WTC11 (cell line): ENCODE measurements around the gene RAPGEF1. TPM values are rescaled to one million over a fixed set of nuclear protein-coding genes. Genes with fewer than 3 reads are reported as not detected.

Experiments
- ATAC-seq: fragments of 200-7000 bp; cut with Tn5 transposase; 2 replicates; pipeline ENCODE4 v1.10.0; 2021; ENCODE audit warnings: mild to moderate bottlenecking, moderate library complexity
- CTCF ChIA-PET: fragments of 300-600 bp; sonication (Branson Sonifier 250); formaldehyde crosslinking; loops from one replicate; lab custom pipeline; 2021; ENCODE audit warnings: antibody characterized with exemption; lab: Charles Lee
- POLR2A ChIA-PET: fragments of 350-600 bp; sonication (Branson Sonifier 250); formaldehyde crosslinking; loops from one replicate; lab custom pipeline; 2021; ENCODE audit warnings: antibody characterized with exemption; lab: Charles Lee
- DNase-seq: peaks from one replicate; pipeline ENCODE4 v3.0.0; 2021; ENCODE audit warnings: low spot score
- H3K27ac Mint-ChIP-seq: 2 replicates; pipeline ENCODE4 v1.8.0; 2021; ENCODE audit warnings: mixed read lengths
- H3K27me3 Mint-ChIP-seq: 2 replicates; pipeline ENCODE4 v1.8.0; 2021; ENCODE audit warnings: low read depth, mild to moderate bottlenecking, moderate library complexity, mixed read lengths
- H3K36me3 Mint-ChIP-seq: 2 replicates; pipeline ENCODE4 v1.8.0; 2021; ENCODE audit warnings: mixed read lengths
- H3K4me1 Mint-ChIP-seq: 2 replicates; pipeline ENCODE4 v1.8.0; 2022; ENCODE audit warnings: mixed read lengths
- H3K4me3 Mint-ChIP-seq: 2 replicates; pipeline ENCODE4 v1.8.0; 2021; ENCODE audit warnings: mild to moderate bottlenecking, moderate library complexity, mixed read lengths
- H3K9me3 Mint-ChIP-seq: 2 replicates; pipeline ENCODE4 v1.8.0; 2021; ENCODE audit warnings: mixed read lengths
- AFF4 ChIP-seq: sonication (generic); formaldehyde crosslinking; IDR thresholded peaks from 2 replicates; pipeline ENCODE4 v1.8.1; 2023; ENCODE audit warnings: mild to moderate bottlenecking, missing genetic modification reagents, borderline replicate concordance
- ATF1 ChIP-seq: sonication (generic); formaldehyde crosslinking; IDR thresholded peaks from 2 replicates; pipeline ENCODE4 v1.8.1; 2023; ENCODE audit warnings: mild to moderate bottlenecking, moderate library complexity, missing genetic modification reagents
- GABPB1 ChIP-seq: sonication (generic); formaldehyde crosslinking; IDR thresholded peaks from 2 replicates; pipeline ENCODE4 v1.8.1; 2023; ENCODE audit warnings: mild to moderate bottlenecking, missing genetic modification reagents
- IRF2 ChIP-seq: sonication (generic); formaldehyde crosslinking; IDR thresholded peaks from 2 replicates; pipeline ENCODE4 v1.8.0; 2022; ENCODE audit warnings: low read depth, missing genetic modification reagents, borderline replicate concordance
- NR1H2 ChIP-seq: sonication (generic); formaldehyde crosslinking; IDR thresholded peaks from 2 replicates; pipeline ENCODE4 v1.9.0; 2021; ENCODE audit warnings: mild to moderate bottlenecking, moderate library complexity, missing genetic modification reagents
- SP1 ChIP-seq: sonication (generic); formaldehyde crosslinking; conservative IDR thresholded peaks from 2 replicates; pipeline ENCODE4 v1.8.1; 2022; ENCODE audit warnings: missing genetic modification reagents
- TEAD1 ChIP-seq: sonication (generic); formaldehyde crosslinking; IDR thresholded peaks from 2 replicates; pipeline ENCODE4 v1.8.0; 2022; ENCODE audit warnings: mild to moderate bottlenecking, missing genetic modification reagents
- TEAD4 ChIP-seq: sonication (generic); formaldehyde crosslinking; IDR thresholded peaks from 2 replicates; pipeline ENCODE4 v1.8.0; 2022; ENCODE audit warnings: mild to moderate bottlenecking, missing genetic modification reagents
- TP53 ChIP-seq: sonication (generic); formaldehyde crosslinking; IDR thresholded peaks from 2 replicates; pipeline ENCODE4 v1.8.1; 2023; ENCODE audit warnings: mild to moderate bottlenecking, missing genetic modification reagents
- ZBTB21 ChIP-seq: sonication (generic); formaldehyde crosslinking; IDR thresholded peaks from 2 replicates; pipeline ENCODE4 v1.8.1; 2023; ENCODE audit warnings: mild to moderate bottlenecking, missing genetic modification reagents, borderline replicate concordance
- ZNF219 ChIP-seq: sonication (generic); formaldehyde crosslinking; IDR thresholded peaks from 2 replicates; pipeline ENCODE4 v1.8.0; 2023; ENCODE audit warnings: missing genetic modification reagents, mild to moderate bottlenecking, borderline replicate concordance
- ZNF416 ChIP-seq: fragments of 250-450 bp; sonication (Bioruptor Pico); IDR thresholded peaks from 2 replicates; pipeline ENCODE4 v1.9.0; 2021; ENCODE audit warnings: mild to moderate bottlenecking, inconsistent platforms
- ZNF423 ChIP-seq: fragments of 250-450 bp; sonication (Bioruptor Pico); IDR thresholded peaks from 2 replicates; pipeline ENCODE4 v2.1.2; 2022; ENCODE audit warnings: mild to moderate bottlenecking, moderate library complexity
- ZSCAN18 ChIP-seq: fragments of 250-450 bp; sonication (Bioruptor Pico); IDR thresholded peaks from 2 replicates; pipeline ENCODE4 v2.1.2; 2022; ENCODE audit warnings: mild to moderate bottlenecking, moderate library complexity
- total RNA-seq: library from RNA; stranded (reverse); gene quantifications from 3 replicates; pipeline ENCODE4 v1.2.3, GENCODE V29; 2021
- TF ChIP-seq, protein P1 (sequence below): sonication (generic); formaldehyde crosslinking; conservative IDR thresholded peaks from 2 replicates; pipeline ENCODE4 v1.8.1; 2022; ENCODE audit warnings: mild to moderate bottlenecking, missing genetic modification reagents
- TF ChIP-seq, protein P2 (sequence below): sonication (generic); formaldehyde crosslinking; IDR thresholded peaks from 2 replicates; pipeline ENCODE4 v1.8.1; 2022; ENCODE audit warnings: low read depth, mild to moderate bottlenecking, moderate library complexity, missing genetic modification reagents, borderline replicate concordance
- TF ChIP-seq, protein P3 (sequence below): sonication (generic); formaldehyde crosslinking; IDR thresholded peaks from 2 replicates; pipeline ENCODE4 v1.8.1; 2022; ENCODE audit warnings: mild to moderate bottlenecking, moderate library complexity, missing genetic modification reagents
- TF ChIP-seq, protein P4 (sequence below): sonication (generic); formaldehyde crosslinking; IDR thresholded peaks from 2 replicates; pipeline ENCODE4 v1.8.1; 2022; ENCODE audit warnings: missing genetic modification reagents, borderline replicate concordance

Gene RAPGEF1
- total RNA-seq, 1 experiment from 2014 or later = 66.2 TPM

DNA sequence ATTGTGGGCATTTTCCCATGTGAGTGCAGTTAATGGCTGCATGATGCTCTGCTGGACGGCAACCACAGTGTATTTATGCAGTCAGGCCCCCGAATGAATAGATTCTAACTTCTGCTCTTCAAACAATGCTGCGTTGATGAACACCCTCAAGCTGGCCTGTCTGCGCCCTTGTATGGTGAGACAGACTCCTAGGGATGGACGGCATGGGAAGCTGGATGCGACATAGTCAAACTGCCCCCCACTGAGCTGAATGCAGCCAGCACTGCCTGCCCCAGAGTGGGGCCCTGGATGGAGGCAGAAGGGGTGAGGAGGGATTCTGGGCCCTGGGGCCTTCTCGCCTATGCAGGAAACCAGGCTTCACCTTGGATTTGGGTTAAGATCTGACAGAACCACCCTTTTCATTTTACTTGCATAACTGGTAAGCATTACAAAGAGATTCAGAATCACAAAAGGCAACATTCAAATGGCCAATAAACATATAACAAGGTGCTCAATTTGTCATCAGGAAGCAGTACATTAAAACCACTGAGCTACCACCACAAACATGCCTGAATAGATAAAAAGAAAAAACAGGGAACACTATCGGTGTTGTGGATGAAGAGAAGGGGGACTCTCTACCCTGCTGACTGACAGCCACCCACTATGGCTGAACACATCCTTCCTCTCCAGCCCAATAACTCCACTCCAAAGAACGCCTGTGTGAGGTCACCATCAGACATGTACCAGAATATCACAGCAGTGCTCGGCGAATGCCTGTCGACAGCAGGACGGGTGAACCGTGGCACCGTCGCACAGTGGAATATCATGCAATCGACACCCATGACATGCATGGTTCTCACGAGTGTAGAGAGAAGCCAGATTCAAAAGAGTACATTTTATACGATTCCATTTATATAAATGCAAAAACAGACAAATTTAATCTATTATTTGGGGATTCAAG, 79.1 kb downstream of the RAPGEF1 start:
- TF ChIP-seq, protein P1, sequence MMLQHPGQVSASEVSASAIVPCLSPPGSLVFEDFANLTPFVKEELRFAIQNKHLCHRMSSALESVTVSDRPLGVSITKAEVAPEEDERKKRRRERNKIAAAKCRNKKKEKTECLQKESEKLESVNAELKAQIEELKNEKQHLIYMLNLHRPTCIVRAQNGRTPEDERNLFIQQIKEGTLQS (CRISPR knock-in tag) = no peak
- TF ChIP-seq TEAD1 (CRISPR knock-in tag) = peak; percentile 39; the same call in 1 of the 2 replicates
- TF ChIP-seq, all 79 proteins: peak for 1
- no peak overlapping the region; the same call in 1 of the 2 replicates for H3K4me3 Mint-ChIP-seq
- POLR2A ChIA-PET = no interaction called here
- no peaks in the 10 kb centered on the region for H3K27me3 Mint-ChIP-seq
- H3K4me1 Mint-ChIP-seq = peaks cover 59% of the 10 kb centered on the region
- H3K36me3 Mint-ChIP-seq = peaks cover 21% of the 10 kb centered on the region
- CTCF ChIA-PET = interaction anchor here (0.9 to 1.5 kb wide), 4 partner anchors 19 to 95 kb away, joined by 3 read pairs; no protein-coding TSS in a partner anchor
- H3K27ac Mint-ChIP-seq = peak overlapping the region; percentile 95
- H3K9me3 Mint-ChIP-seq = peaks cover 22% of the 10 kb centered on the region
- ATAC-seq = peak; percentile 81
- peak; percentile 51 for DNase-seq

DNA sequence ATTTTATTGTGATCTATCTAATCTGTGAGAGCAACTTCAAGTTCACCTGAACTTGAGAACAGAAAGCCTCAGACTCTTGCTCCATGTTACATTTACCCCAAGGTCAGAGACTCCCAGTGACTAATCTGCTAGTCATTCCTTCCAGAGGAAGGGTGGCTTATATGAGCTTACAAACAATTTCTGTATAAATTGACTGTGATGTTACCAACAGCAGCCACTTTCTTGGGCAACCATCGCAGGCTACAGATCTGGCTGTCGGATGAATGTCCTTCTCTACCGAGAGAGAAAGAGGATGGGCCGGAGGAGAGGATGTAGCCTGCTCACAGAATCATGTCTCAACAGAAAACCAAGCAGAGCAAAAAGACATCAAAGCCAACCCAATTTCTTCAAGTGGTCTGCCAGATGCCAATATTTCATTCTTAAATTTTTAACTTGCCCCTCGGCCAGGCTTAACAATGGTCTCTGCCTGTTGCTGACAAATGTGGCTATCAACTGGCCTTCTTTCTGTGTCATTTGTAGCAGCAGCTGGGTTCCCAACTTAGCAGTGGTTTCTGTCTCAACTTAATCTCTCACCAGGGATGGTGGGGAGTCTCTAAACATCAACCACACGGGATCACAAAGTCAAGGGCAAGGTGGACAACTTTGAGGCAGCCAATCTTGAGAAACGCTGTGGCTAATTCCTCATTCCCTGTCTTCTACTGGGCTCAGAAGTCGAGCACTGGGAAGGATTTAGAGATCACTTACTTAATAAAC, 81.3 kb downstream of the RAPGEF1 start:
- TF ChIP-seq SP1 (CRISPR knock-in tag) (no peak), TEAD4 (CRISPR knock-in tag) (no peak), ATF1 (no peak), ZSCAN18 (no peak), AFF4 (CRISPR knock-in tag) (no peak), ZNF423 (CRISPR knock-in tag) (no peak), TP53 (CRISPR knock-in tag) (no peak)
- TF ChIP-seq, protein P2, sequence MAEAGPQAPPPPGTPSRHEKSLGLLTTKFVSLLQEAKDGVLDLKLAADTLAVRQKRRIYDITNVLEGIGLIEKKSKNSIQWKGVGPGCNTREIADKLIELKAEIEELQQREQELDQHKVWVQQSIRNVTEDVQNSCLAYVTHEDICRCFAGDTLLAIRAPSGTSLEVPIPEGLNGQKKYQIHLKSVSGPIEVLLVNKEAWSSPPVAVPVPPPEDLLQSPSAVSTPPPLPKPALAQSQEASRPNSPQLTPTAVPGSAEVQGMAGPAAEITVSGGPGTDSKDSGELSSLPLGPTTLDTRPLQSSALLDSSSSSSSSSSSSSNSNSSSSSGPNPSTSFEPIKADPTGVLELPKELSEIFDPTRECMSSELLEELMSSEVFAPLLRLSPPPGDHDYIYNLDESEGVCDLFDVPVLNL = no peak
- TF ChIP-seq, protein P3, sequence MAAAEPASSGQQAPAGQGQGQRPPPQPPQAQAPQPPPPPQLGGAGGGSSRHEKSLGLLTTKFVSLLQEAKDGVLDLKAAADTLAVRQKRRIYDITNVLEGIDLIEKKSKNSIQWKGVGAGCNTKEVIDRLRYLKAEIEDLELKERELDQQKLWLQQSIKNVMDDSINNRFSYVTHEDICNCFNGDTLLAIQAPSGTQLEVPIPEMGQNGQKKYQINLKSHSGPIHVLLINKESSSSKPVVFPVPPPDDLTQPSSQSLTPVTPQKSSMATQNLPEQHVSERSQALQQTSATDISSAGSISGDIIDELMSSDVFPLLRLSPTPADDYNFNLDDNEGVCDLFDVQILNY = no peak
- CTCF ChIA-PET = no interaction called here
- ATAC-seq (no peak), DNase-seq (no peak)
- Mint-ChIP-seq H3K27ac (peak overlapping the region; percentile 56; the same call in 1 of the 2 replicates), H3K9me3 (peaks cover under 1% of the 10 kb centered on the region; the same call in 1 of the 2 replicates), H3K4me3 (no peak overlapping the region), H3K4me1 (peaks cover 71% of the 10 kb centered on the region), H3K27me3 (no peaks in the 10 kb centered on the region), H3K36me3 (no peaks in the 10 kb centered on the region; the same call in none of the 2 replicates)
- POLR2A ChIA-PET = no interaction called here

DNA sequence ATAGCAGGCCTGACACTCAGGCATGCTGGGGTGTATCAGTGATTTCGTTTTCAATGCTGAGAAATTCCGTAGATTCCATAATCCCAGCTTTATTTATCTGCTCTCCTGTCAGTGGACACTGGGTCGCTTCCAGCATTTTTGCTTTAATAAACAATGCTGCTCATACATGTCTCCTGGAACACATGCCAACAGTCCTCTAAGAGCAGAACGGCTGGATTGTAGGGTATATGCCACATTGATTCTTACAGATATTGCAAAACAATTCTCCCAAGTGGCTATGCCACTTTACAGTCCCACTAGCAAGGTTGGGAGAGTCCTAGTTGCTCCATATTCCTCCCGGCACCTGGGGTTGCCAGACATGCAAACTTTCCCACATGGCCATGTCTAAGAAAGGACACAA, 81.9 kb downstream of the RAPGEF1 start:
- no peak overlapping the region for H3K4me3 Mint-ChIP-seq
- ATAC-seq = no peak
- CTCF ChIA-PET = no interaction called here
- TF ChIP-seq SP1 (CRISPR knock-in tag) = no peak
- no peak for TF ChIP-seq IRF2
- TF ChIP-seq, protein P4, sequence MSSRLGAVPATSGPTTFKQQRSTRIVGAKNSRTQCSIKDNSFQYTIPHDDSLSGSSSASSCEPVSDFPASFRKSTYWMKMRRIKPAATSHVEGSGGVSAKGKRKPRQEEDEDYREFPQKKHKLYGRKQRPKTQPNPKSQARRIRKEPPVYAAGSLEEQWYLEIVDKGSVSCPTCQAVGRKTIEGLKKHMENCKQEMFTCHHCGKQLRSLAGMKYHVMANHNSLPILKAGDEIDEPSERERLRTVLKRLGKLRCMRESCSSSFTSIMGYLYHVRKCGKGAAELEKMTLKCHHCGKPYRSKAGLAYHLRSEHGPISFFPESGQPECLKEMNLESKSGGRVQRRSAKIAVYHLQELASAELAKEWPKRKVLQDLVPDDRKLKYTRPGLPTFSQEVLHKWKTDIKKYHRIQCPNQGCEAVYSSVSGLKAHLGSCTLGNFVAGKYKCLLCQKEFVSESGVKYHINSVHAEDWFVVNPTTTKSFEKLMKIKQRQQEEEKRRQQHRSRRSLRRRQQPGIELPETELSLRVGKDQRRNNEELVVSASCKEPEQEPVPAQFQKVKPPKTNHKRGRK (CRISPR knock-in tag) = no peak
- no peak for TF ChIP-seq GABPB1 (CRISPR knock-in tag)
- TF ChIP-seq NR1H2 = no peak
- TF ChIP-seq ZNF219 (CRISPR knock-in tag) = no peak
- TF ChIP-seq ZBTB21 = no peak
- TF ChIP-seq ZNF416 (CRISPR knock-in tag) = no peak

More for the DNA sequence above, 81.9 kb downstream of the RAPGEF1 start:
- Mint-ChIP-seq H3K4me1 (peaks cover 72% of the 10 kb centered on the region), H3K27ac (peak overlapping the region; percentile 19; the same call in 1 of the 2 replicates), H3K27me3 (no peaks in the 10 kb centered on the region), H3K36me3 (no peaks in the 10 kb centered on the region), H3K9me3 (no peaks in the 10 kb centered on the region)
- POLR2A ChIA-PET = no interaction called here
- DNase-seq = no peak
